Esophagus muscularis mucosa (tissue), 4 donors: Measurements from ENCODE around the gene GMCL1. TPM values are rescaled to one million over a fixed set of nuclear protein-coding genes. Genes with fewer than 3 reads are reported as not detected.
A peak's percentile ranks its signal among the peaks of the same experiment; 100 is the strongest.
"Not testable (repeated sequence)": the region's sequence is repeated elsewhere in the genome, so short reads cannot be mapped to it uniquely, and the experiment has no call there.

Experiments
- DNase-seq: peaks from one replicate; pipeline ENCODE4 v3.0.0-alpha.2; 2017; ENCODE audit errors: extremely low spot score
- H3K27ac ChIP-seq, 4 donors: fragments of 200-600 bp; sonication (generic); replicated peaks in 1 of 4; 1 replicate in 3 of 4; 2 replicates in 1 of 4; pipeline ENCODE4 v1.5.1; 2016 to 2019; ENCODE audit warnings: mild to moderate bottlenecking in 1 of 4
- H3K27me3 ChIP-seq, 4 donors: fragments of 200-600 bp; sonication (generic); one replicate each; pipeline versions ENCODE4 v1.5.1 to v1.6.0; 2016 to 2019
- H3K36me3 ChIP-seq, 4 donors: fragments of 200-600 bp; sonication (generic); one replicate each; pipeline ENCODE4 v1.5.1; 2016 to 2019
- H3K4me1 ChIP-seq, 4 donors: fragments of 200-600 bp; sonication (generic); one replicate each; pipeline ENCODE4 v1.5.1; 2016 to 2019
- H3K4me3 ChIP-seq, 4 donors: fragments of 200-600 bp; sonication (generic); 1 replicate in 2 of 4; 2 replicates in 2 of 4; pipeline ENCODE4 v1.5.1; 2016 to 2019; ENCODE audit warnings: mild to moderate bottlenecking in 4 of 4, moderate library complexity in 1 of 4
- H3K9me3 ChIP-seq, 4 donors: fragments of 200-600 bp; sonication (generic); 1 replicate in 3 of 4; 2 replicates in 1 of 4; pipeline ENCODE4 v1.5.1; 2016 to 2019
- EP300 ChIP-seq: sonication (generic); formaldehyde crosslinking; IDR thresholded peaks from one replicate; pipeline ENCODE4 v1.6.1; 2017; ENCODE audit warnings: antibody characterized with exemption
- POLR2A ChIP-seq: fragments of 450-650 bp; IDR thresholded peaks from one replicate; pipeline ENCODE4 v1.6.1; 2017; ENCODE audit warnings: antibody characterized with exemption, moderate library complexity, mild to moderate bottlenecking, low read depth
- POLR2AphosphoS5 ChIP-seq, 2 donors: sonication (generic); formaldehyde crosslinking; IDR thresholded peaks; one replicate each; pipeline ENCODE4 v1.6.1; 2017; ENCODE audit warnings: antibody characterized with exemption in 2 of 2
- WGBS: methylation state at CpG from one replicate; pipeline ENCODE4 v1.1.5; 2018; 5-methylcytosine and 5-hydroxymethylcytosine counted together
- intact Hi-C: fragments of 100-400 bp; cut with DNase I; formaldehyde crosslinking; loops from one replicate; pipeline ENCODE4 v1.15.1; 2023
- total RNA-seq, 4 donors: library from RNA; depleted of rRNA; stranded (reverse); fragments of >200 nt; gene quantifications; one replicate each; pipeline versions ENCODE4 v1.1.0 to v1.2.1, GENCODE V29; 2016
- TF ChIP-seq, protein P1 (sequence below), 3 experiments: fragments of 200-600 bp in 2 of 3; fragments of 450-650 bp in 1 of 3; sonication (generic) in 2 of 3; IDR thresholded peaks; one replicate each; pipeline ENCODE4 v1.5.1; 2017 to 2019; ENCODE audit warnings: antibody characterized with exemption in 3 of 3, mild to moderate bottlenecking in 2 of 3, moderate library complexity in 1 of 3

The GMCL1 gene
- total RNA-seq, 4 donors from 2014 or later: 9.5 to 13.7 (median 10.3) TPM

DNA sequence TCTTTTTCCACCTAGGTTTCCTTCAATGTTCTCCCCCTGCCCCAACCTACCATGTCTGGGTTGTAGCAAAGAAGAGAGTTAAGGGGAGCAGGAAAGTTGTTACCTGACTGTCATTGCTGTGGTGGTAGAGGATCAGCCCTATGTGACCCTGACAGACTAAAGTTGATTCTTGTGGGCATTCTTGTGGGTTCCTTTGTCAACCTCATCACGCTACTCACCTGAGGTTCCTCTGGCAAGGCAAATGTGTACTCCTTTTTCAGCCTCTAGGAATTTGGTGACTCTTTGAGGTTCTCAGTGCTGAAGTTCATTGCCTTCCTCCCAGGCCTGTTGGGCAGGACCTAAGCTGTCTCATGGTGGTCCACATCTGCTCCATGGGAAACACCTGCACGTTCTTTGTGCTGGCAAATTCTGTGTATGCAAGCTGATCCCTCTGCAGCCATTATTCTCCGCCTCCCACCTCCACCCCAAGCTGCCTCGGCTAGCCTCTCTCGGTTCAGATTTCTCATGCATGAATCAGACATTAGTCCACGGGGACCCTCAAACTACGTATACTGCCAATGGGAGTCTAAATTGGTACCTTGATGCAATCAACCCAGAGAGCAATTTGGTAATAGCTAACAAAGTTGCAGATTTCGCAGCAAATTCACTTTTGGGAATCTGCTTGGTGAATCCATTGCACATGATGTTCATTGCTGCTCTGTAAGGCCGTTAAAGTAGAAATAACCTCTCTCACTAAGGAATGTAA, 1.5 kb upstream of the GMCL1 start:
- H3K36me3 ChIP-seq: peaks cover 0 to 9% (median 0%) of the 10 kb centered on the region in 4 donors
- no peaks in the 10 kb centered on the region for H3K27me3 ChIP-seq
- 76% methylated on average over 9 of the region's 9 CpGs for WGBS
- TF ChIP-seq, protein P1, sequence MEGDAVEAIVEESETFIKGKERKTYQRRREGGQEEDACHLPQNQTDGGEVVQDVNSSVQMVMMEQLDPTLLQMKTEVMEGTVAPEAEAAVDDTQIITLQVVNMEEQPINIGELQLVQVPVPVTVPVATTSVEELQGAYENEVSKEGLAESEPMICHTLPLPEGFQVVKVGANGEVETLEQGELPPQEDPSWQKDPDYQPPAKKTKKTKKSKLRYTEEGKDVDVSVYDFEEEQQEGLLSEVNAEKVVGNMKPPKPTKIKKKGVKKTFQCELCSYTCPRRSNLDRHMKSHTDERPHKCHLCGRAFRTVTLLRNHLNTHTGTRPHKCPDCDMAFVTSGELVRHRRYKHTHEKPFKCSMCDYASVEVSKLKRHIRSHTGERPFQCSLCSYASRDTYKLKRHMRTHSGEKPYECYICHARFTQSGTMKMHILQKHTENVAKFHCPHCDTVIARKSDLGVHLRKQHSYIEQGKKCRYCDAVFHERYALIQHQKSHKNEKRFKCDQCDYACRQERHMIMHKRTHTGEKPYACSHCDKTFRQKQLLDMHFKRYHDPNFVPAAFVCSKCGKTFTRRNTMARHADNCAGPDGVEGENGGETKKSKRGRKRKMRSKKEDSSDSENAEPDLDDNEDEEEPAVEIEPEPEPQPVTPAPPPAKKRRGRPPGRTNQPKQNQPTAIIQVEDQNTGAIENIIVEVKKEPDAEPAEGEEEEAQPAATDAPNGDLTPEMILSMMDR (IDR thresholded peaks at IDR 0.05): no peak
- H3K4me1 ChIP-seq: peaks cover 22 to 36% (median 30%) of the 10 kb centered on the region in 4 donors
- intact Hi-C loops: no loop called here
- DNase-seq: no peak
- peak overlapping the region in 1 of 4 donors; percentile 95 for H3K27ac ChIP-seq
- no peak overlapping the region for H3K4me3 ChIP-seq
- H3K9me3 ChIP-seq: no peaks in the 10 kb centered on the region

DNA sequence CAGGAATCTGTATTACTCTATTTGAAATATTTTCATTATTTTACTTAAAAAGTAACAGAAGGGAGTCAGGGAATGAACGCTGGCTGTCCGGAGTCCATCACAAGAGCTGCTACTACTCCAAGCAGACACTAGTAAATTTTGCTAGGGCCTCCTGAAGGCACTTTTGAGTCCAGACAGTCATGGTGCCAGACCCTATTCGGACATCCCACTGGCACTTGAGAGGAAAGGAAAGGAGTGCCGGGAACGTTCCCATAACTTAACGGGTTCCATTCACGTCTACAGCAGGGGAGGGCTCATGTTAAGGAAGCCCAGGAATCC, 563 bp upstream of the GMCL1 start:
- peaks cover 22 to 43% (median 33%) of the 10 kb centered on the region in 4 donors for H3K4me1 ChIP-seq
- no peaks in the 10 kb centered on the region for H3K9me3 ChIP-seq
- peak overlapping the region; percentile 66 to 99 (median 96) for H3K4me3 ChIP-seq
- no peak for DNase-seq
- peak overlapping the region; percentile 86 to 97 (median 94) for H3K27ac ChIP-seq
- TF ChIP-seq POLR2A (no peak), POLR2AphosphoS5 (IDR thresholded peaks at IDR 0.05) (no peak), EP300 (no peak)
- TF ChIP-seq, protein P1 (IDR thresholded peaks at IDR 0.05): no peak
- H3K36me3 ChIP-seq: peaks cover 0 to 3% (median 0%) of the 10 kb centered on the region in 4 donors
- no peaks in the 10 kb centered on the region for H3K27me3 ChIP-seq
- 8% methylated on average over 7 of the region's 7 CpGs for WGBS
- intact Hi-C loops: no loop called here

DNA sequence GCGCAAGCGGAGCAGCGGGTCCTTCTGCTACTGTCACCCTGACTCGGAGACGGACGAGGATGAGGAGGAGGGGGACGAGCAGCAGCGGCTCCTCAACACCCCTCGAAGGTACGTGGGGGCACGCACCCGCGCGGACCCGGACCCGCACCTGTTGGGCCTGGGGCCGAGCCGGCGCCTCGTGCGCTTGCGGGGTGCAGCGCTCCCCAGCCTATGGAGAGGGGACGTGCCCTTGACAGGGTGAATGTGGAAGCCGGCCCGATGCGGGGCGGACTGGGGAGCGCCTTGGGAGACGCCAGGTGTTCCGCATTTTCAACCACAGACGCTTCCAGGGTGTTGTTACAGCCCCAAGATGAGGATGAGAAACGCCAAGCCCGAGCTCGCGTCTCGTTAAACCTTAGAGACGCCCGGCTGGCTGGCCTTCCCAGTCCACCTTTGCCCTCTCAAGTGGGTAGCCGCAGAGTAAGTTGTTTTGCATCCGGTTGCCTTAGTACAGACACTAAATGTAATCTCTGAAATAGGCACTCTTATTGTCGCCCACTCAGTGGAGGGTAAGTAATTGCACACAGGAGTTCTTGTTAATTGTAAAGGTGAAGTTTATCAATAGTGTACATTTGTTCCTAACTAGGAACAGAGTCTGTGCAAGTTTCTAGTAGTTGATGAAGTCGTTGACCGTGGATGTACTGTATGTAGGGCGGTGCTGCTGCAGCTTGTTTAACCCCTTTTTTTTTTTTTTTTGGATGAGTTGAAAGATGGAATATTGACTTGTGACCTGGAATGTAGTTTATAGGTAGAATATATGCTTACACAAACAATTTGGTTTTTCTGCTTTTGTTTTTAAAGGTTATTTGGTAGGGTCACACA, 815 bp downstream of the GMCL1 start:
- no peak for DNase-seq

DNA sequence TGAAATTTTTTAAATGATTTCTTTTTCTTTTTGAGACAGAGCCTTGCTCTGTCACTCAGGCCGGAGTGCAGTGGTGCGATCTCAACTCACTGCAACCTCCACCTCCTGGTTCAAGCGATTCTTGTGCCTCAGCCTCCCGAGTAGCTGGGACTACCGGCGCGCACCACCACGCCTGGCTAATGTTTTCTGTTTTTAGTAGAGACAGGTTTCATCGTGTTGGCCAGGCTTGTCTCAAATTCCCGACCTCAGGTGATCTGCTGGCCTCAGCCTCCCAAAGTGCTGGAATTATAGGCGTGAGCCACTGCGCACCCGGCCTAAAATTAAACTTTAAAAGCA, 1.4 kb downstream of the GMCL1 start:
- H3K36me3 ChIP-seq, intact Hi-C loops, DNase-seq, H3K27me3 ChIP-seq, H3K9me3 ChIP-seq, H3K27ac ChIP-seq: not testable (repeated sequence)
- WGBS: 88% methylated on average over 13 of the region's 13 CpGs
- H3K4me3 ChIP-seq: peak overlapping the region; percentile 66 to 99 (median 96)
- peaks cover 22 to 43% (median 33%) of the 10 kb centered on the region in 4 donors for H3K4me1 ChIP-seq

More for the DNA sequence above, 815 bp downstream of the GMCL1 start:
- Histone ChIP-seq H3K27ac (peak overlapping the region; percentile 86 to 97 (median 94)), H3K27me3 (no peaks in the 10 kb centered on the region), H3K4me3 (peak overlapping the region; percentile 66 to 99 (median 96)), H3K36me3 (no peaks in the 10 kb centered on the region), H3K4me1 (peaks cover 22 to 43% (median 33%) of the 10 kb centered on the region in 4 donors), H3K9me3 (no peaks in the 10 kb centered on the region)
- 2% methylated on average over 30 of the region's 45 CpGs for WGBS
- TF ChIP-seq, protein P1 (IDR thresholded peaks at IDR 0.05): no peak
- TF ChIP-seq POLR2A (no peak), POLR2AphosphoS5 (IDR thresholded peaks at IDR 0.05) (no peak), EP300 (no peak)
- intact Hi-C loops: no loop called here

DNA sequence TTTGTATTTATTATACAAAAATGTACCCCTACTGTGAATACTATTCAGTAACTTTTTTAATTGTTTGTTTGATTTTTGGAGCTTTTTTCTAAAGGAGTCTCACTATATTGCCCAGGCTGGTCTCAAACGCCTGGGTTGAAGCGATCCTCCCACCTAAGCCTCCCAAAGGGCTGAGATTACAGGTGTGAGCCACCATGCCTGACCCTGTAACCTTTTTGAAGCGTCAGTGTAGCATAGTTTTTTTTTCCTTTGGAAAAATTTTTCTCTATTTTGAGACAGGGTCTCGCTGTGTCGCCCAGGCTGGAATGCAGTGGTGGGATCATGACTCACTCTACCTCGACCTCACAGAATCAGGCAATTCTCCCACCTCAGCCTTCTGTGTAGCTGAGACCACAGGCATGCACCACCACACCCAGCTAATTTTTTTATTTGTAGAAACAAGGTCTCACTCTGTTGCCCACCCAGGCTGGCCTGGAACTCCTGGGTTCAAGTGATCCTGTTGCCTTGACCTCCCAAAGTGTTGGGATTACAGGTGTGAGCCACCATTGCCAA, 2.0 kb downstream of the GMCL1 start:
- H3K4me3 ChIP-seq: peak overlapping the region in 2 of 4 donors; percentile 66 to 99
- H3K4me1 ChIP-seq: peaks cover 22 to 43% (median 33%) of the 10 kb centered on the region in 4 donors
- TF ChIP-seq EP300: no peak
- TF ChIP-seq POLR2AphosphoS5 (IDR thresholded peaks at IDR 0.05): no peak
- TF ChIP-seq, protein P1 (IDR thresholded peaks at IDR 0.05): no peak
- no peak for TF ChIP-seq POLR2A
- intact Hi-C loops: no loop called here
- H3K36me3 ChIP-seq: no peaks in the 10 kb centered on the region
- no peak for DNase-seq
- 98% methylated on average over 6 of the region's 6 CpGs for WGBS
- H3K27ac ChIP-seq: no peak overlapping the region
- H3K9me3 ChIP-seq: no peaks in the 10 kb centered on the region
- no peaks in the 10 kb centered on the region for H3K27me3 ChIP-seq
